Mesendoderm (in vitro differentiated cells): Measurements from ENCODE around the gene DDRGK1.

ENCODE experiments used
- DNase-seq: peaks from one replicate; pipeline ENCODE4 v3.0.0; 2013
- H2AK5ac ChIP-seq: 2 replicates; pipeline ENCODE4 v1.6.1; 2013; ENCODE audit warnings: low read length, inconsistent platforms
- H2BK120ac ChIP-seq: 2 replicates; pipeline ENCODE4 v1.6.1; 2013; ENCODE audit warnings: low read depth, mild to moderate bottlenecking, low read length, moderate library complexity, mixed read lengths
- H2BK15ac ChIP-seq: replicated peaks from 2 replicates; pipeline ENCODE4 v1.6.1; 2013; ENCODE audit warnings: low read depth, mild to moderate bottlenecking, moderate library complexity
- H2BK5ac ChIP-seq: 2 replicates; pipeline ENCODE4 v1.6.1; 2013; ENCODE audit warnings: low read length, inconsistent platforms
- H3K18ac ChIP-seq: 2 replicates; pipeline ENCODE4 v1.6.1; 2013; ENCODE audit warnings: mild to moderate bottlenecking, low read length, mixed read lengths
- H3K23ac ChIP-seq: one replicate; pipeline ENCODE4 v1.6.1; 2013; ENCODE audit warnings: low read length
- H3K27ac ChIP-seq: 2 replicates; pipeline ENCODE4 v1.5.1; 2013; ENCODE audit warnings: low read depth, mild to moderate bottlenecking, inconsistent platforms, low read length, moderate library complexity
- H3K27me3 ChIP-seq: 2 replicates; pipeline ENCODE4 v1.6.1; 2013; ENCODE audit warnings: low read length, control low read depth, mild to moderate bottlenecking, inconsistent platforms; ENCODE audit not compliant: insufficient read depth, poor library complexity
- H3K36me3 ChIP-seq: 2 replicates; pipeline ENCODE4 v1.6.1; 2013; ENCODE audit warnings: low read length, inconsistent platforms; ENCODE audit not compliant: control insufficient read depth, insufficient read depth
- H3K4ac ChIP-seq: one replicate; pipeline ENCODE4 v1.6.1; 2013; ENCODE audit warnings: low read depth, mild to moderate bottlenecking, low read length, moderate library complexity
- H3K4me1 ChIP-seq: 2 replicates; pipeline ENCODE4 v1.6.1; 2013; ENCODE audit warnings: low read depth, low read length, inconsistent platforms; ENCODE audit not compliant: control insufficient read depth
- H3K4me2 ChIP-seq: 2 replicates; pipeline ENCODE4 v1.6.1; 2013; ENCODE audit warnings: low read length
- H3K4me3 ChIP-seq: 2 replicates; pipeline ENCODE4 v1.5.1; 2013; ENCODE audit warnings: mild to moderate bottlenecking, low read length
- H3K56ac ChIP-seq: one replicate; pipeline ENCODE4 v1.6.1; 2013; ENCODE audit warnings: low read length
- H3K79me1 ChIP-seq: 2 replicates; pipeline ENCODE4 v1.6.1; 2013; ENCODE audit warnings: low read length, inconsistent platforms
- H3K79me2 ChIP-seq: 2 replicates; pipeline ENCODE4 v1.6.1; 2013; ENCODE audit warnings: mild to moderate bottlenecking, low read length; ENCODE audit not compliant: control insufficient read depth, insufficient read depth
- H3K9ac ChIP-seq: 2 replicates; pipeline ENCODE4 v1.6.1; 2013; ENCODE audit warnings: low read length, inconsistent platforms
- H4K5ac ChIP-seq: one replicate; pipeline ENCODE4 v1.6.1; 2013; ENCODE audit warnings: low read length
- H4K8ac ChIP-seq: one replicate; pipeline ENCODE4 v1.6.1; 2013; ENCODE audit warnings: low read depth, mild to moderate bottlenecking, control low read depth, low read length, moderate library complexity
- WGBS: extraction: QIAGEN DNeasy Blood & Tissue Kit; methylation state at CpG from one replicate; pipeline ENCODE4 v1.1.7; 2013; ENCODE audit warnings: low lambda C conversion rate, missing lambda C conversion rate; ENCODE audit not compliant: insufficient coverage; ENCODE audit errors: extremely low coverage; 5-methylcytosine and 5-hydroxymethylcytosine counted together

The DDRGK1 gene

GRCh38 chr20:3223994-3224680, 19.7 kb upstream of the DDRGK1 start:
- no peak overlapping the region for H3K18ac ChIP-seq
- H2BK15ac ChIP-seq: no peak overlapping the region
- H3K27ac ChIP-seq: no peak overlapping the region
- H3K56ac ChIP-seq: no peak overlapping the region
- H3K27me3 ChIP-seq: no peaks in the 10 kb centered on the region
- H2BK120ac ChIP-seq: no peak overlapping the region
- no peak overlapping the region for H2BK5ac ChIP-seq
- H3K36me3 ChIP-seq: peaks cover 3% of the 10 kb centered on the region
- no peaks in the 10 kb centered on the region for H3K4me1 ChIP-seq
- no peak overlapping the region for H4K8ac ChIP-seq
- no peaks in the 10 kb centered on the region for H3K79me2 ChIP-seq
- DNase-seq: no peak
- no peak overlapping the region for H2AK5ac ChIP-seq
- WGBS: no CpG with 5 or more reads among the region's 20 CpGs
- no peak overlapping the region for H3K4me2 ChIP-seq
- H3K4ac ChIP-seq: no peak overlapping the region
- H3K23ac ChIP-seq: no peak overlapping the region
- H4K5ac ChIP-seq: no peak overlapping the region
- no peaks in the 10 kb centered on the region for H3K79me1 ChIP-seq
- no peak overlapping the region for H3K4me3 ChIP-seq
- H3K9ac ChIP-seq: no peak overlapping the region

GRCh38 chr20:3223651-3223993, 19.1 kb upstream of the DDRGK1 start:
- no peak overlapping the region for H3K4ac ChIP-seq
- no peaks in the 10 kb centered on the region for H3K27me3 ChIP-seq
- no peak overlapping the region for H4K8ac ChIP-seq
- no peak overlapping the region for H2BK120ac ChIP-seq
- H2BK5ac ChIP-seq: no peak overlapping the region
- no peak for DNase-seq
- H2BK15ac ChIP-seq: no peak overlapping the region
- no CpG with 5 or more reads among the region's 6 CpGs for WGBS
- H3K79me1 ChIP-seq: no peaks in the 10 kb centered on the region
- H3K9ac ChIP-seq: no peak overlapping the region
- no peak overlapping the region for H3K18ac ChIP-seq
- no peaks in the 10 kb centered on the region for H3K4me1 ChIP-seq
- H3K27ac ChIP-seq: no peak overlapping the region
- H3K4me3 ChIP-seq: no peak overlapping the region
- H2AK5ac ChIP-seq: no peak overlapping the region
- no peak overlapping the region for H3K56ac ChIP-seq
- H4K5ac ChIP-seq: no peak overlapping the region
- no peak overlapping the region for H3K23ac ChIP-seq
- H3K36me3 ChIP-seq: peaks cover 3% of the 10 kb centered on the region
- no peaks in the 10 kb centered on the region for H3K79me2 ChIP-seq
- no peak overlapping the region for H3K4me2 ChIP-seq

GRCh38 chr20:3222635-3223600, 18.4 kb upstream of the DDRGK1 start:
- Histone ChIP-seq H4K8ac (no peak overlapping the region), H4K5ac (no peak overlapping the region), H3K4me3 (no peak overlapping the region), H2BK120ac (no peak overlapping the region), H2BK5ac (no peak overlapping the region), H2BK15ac (no peak overlapping the region), H3K79me2 (no peaks in the 10 kb centered on the region), H2AK5ac (no peak overlapping the region), H3K27me3 (no peaks in the 10 kb centered on the region), H3K36me3 (peaks cover 3% of the 10 kb centered on the region), H3K4ac (no peak overlapping the region), H3K56ac (no peak overlapping the region), H3K9ac (no peak overlapping the region), H3K4me2 (no peak overlapping the region), H3K18ac (no peak overlapping the region), H3K27ac (peak overlapping the region; percentile 8), H3K23ac (no peak overlapping the region), H3K4me1 (no peaks in the 10 kb centered on the region), H3K79me1 (no peaks in the 10 kb centered on the region)
- no CpG with 5 or more reads among the region's 25 CpGs for WGBS
- no peak for DNase-seq

GRCh38 chr20:3221398-3222226, 17.1 kb upstream of the DDRGK1 start:
- Histone ChIP-seq H2BK120ac (no peak overlapping the region), H4K8ac (no peak overlapping the region), H2BK15ac (no peak overlapping the region), H3K56ac (no peak overlapping the region), H4K5ac (no peak overlapping the region), H3K79me1 (no peaks in the 10 kb centered on the region), H3K36me3 (peaks cover 3% of the 10 kb centered on the region), H3K23ac (no peak overlapping the region), H2BK5ac (no peak overlapping the region), H3K9ac (no peak overlapping the region), H3K4me3 (no peak overlapping the region), H3K4ac (no peak overlapping the region), H2AK5ac (no peak overlapping the region), H3K79me2 (no peaks in the 10 kb centered on the region), H3K18ac (no peak overlapping the region), H3K27ac (no peak overlapping the region), H3K4me1 (no peaks in the 10 kb centered on the region), H3K27me3 (no peaks in the 10 kb centered on the region), H3K4me2 (no peak overlapping the region)
- no CpG with 5 or more reads among the region's 18 CpGs for WGBS
- no peak for DNase-seq

GRCh38 chr20:3218307-3218988, 14.0 kb upstream of the DDRGK1 start:
- H3K4me1 ChIP-seq: no peaks in the 10 kb centered on the region
- peaks cover 5% of the 10 kb centered on the region for H3K36me3 ChIP-seq
- no CpG with 5 or more reads among the region's 30 CpGs for WGBS
- H2BK120ac ChIP-seq: no peak overlapping the region
- H2BK15ac ChIP-seq: no peak overlapping the region
- no peak overlapping the region for H4K5ac ChIP-seq
- H3K4ac ChIP-seq: no peak overlapping the region
- H3K56ac ChIP-seq: no peak overlapping the region
- H3K4me2 ChIP-seq: no peak overlapping the region
- H3K9ac ChIP-seq: no peak overlapping the region
- H2BK5ac ChIP-seq: no peak overlapping the region
- no peak overlapping the region for H3K23ac ChIP-seq
- H2AK5ac ChIP-seq: no peak overlapping the region
- H3K27ac ChIP-seq: no peak overlapping the region
- no peak overlapping the region for H3K18ac ChIP-seq
- no peak overlapping the region for H3K4me3 ChIP-seq
- H4K8ac ChIP-seq: no peak overlapping the region
- H3K79me2 ChIP-seq: no peaks in the 10 kb centered on the region
- H3K27me3 ChIP-seq: no peaks in the 10 kb centered on the region
- no peaks in the 10 kb centered on the region for H3K79me1 ChIP-seq
- peak; percentile 75 for DNase-seq
